ENCODE measurements around the gene TEAD4.

The TEAD4 gene

GRCh38 chr12:3055704-3056467 lies 96.7 kb downstream of the TEAD4 start:
- H3K27ac ChIP-seq (ENCODE audit: low read depth, low read length) = no peak overlapping the region

GRCh38 chr12:3061059-3061458 lies 101.9 kb downstream of the TEAD4 start:
- no peak overlapping the region for H3K4me3 ChIP-seq (ENCODE audit: insufficient read depth, low read length, poor library complexity, severe bottlenecking)
- H4K20me1 ChIP-seq (ENCODE audit: low read depth, low read length) = no peaks in the 10 kb centered on the region
- H3K79me2 ChIP-seq (ENCODE audit: insufficient read depth, low read length) = no peaks in the 10 kb centered on the region
- no peaks in the 10 kb centered on the region for H3K9me2 ChIP-seq (replicated peaks; ENCODE audit: insufficient read depth, low read length)
- H3K9me3 ChIP-seq (ENCODE audit: insufficient read depth, low read length) = peaks cover 4% of the 10 kb centered on the region; the same call in 1 of the 2 replicates
- no peaks in the 10 kb centered on the region for H3K36me3 ChIP-seq (ENCODE audit: low read length)
- H3K27ac ChIP-seq (ENCODE audit: low read depth, low read length) = no peak overlapping the region
- TF ChIP-seq CTCF (IDR thresholded peaks at IDR 0.05; ENCODE audit: insufficient read depth, low read length, poor library complexity, severe bottlenecking) (no peak), EZH2phosphoT487 (conservative IDR thresholded peaks at IDR 0.05; ENCODE audit: low read length) (no peak)
- no peak overlapping the region for H3K4me2 ChIP-seq (ENCODE audit: low read depth, low read length, poor library complexity, severe bottlenecking)
- no peaks in the 10 kb centered on the region; the same call in 1 of the 2 replicates for H3K27me3 ChIP-seq (ENCODE audit: low read length)
- H3K9ac ChIP-seq (ENCODE audit: low read length) = no peak overlapping the region
- no peaks in the 10 kb centered on the region for H3F3A ChIP-seq (ENCODE audit: insufficient read depth)
- H2AFZ ChIP-seq (ENCODE audit: low read depth, low read length, severe bottlenecking) = no peak overlapping the region

More at GRCh38 chr12:3055704-3056467, 96.7 kb downstream of the TEAD4 start:
- no peaks in the 10 kb centered on the region for H3K9me3 ChIP-seq (ENCODE audit: insufficient read depth, low read length)
- H3K9me2 ChIP-seq (replicated peaks; ENCODE audit: insufficient read depth, low read length) = no peaks in the 10 kb centered on the region
- H3K27me3 ChIP-seq (ENCODE audit: low read length) = no peaks in the 10 kb centered on the region
- no peaks in the 10 kb centered on the region for H4K20me1 ChIP-seq (ENCODE audit: low read depth, low read length)
- no peaks in the 10 kb centered on the region for H3F3A ChIP-seq (ENCODE audit: insufficient read depth)
- no peak overlapping the region for H3K4me2 ChIP-seq (ENCODE audit: low read depth, low read length, poor library complexity, severe bottlenecking)
- no peak overlapping the region for H3K4me3 ChIP-seq (ENCODE audit: insufficient read depth, low read length, poor library complexity, severe bottlenecking)
- H3K79me2 ChIP-seq (ENCODE audit: insufficient read depth, low read length) = no peaks in the 10 kb centered on the region
- no peaks in the 10 kb centered on the region for H3K36me3 ChIP-seq (ENCODE audit: low read length)
- TF ChIP-seq EZH2phosphoT487 (conservative IDR thresholded peaks at IDR 0.05; ENCODE audit: low read length) = no peak
- no peak for TF ChIP-seq CTCF (IDR thresholded peaks at IDR 0.05; ENCODE audit: insufficient read depth, low read length, poor library complexity, severe bottlenecking)
- H2AFZ ChIP-seq (ENCODE audit: low read depth, low read length, severe bottlenecking) = no peak overlapping the region
- no peak overlapping the region for H3K9ac ChIP-seq (ENCODE audit: low read length)

GRCh38 chr12:3061501-3062215 lies 102.5 kb downstream of the TEAD4 start:
- TF ChIP-seq EZH2phosphoT487 (conservative IDR thresholded peaks at IDR 0.05; ENCODE audit: low read length) = no peak
- TF ChIP-seq CTCF (IDR thresholded peaks at IDR 0.05; ENCODE audit: insufficient read depth, low read length, poor library complexity, severe bottlenecking) = no peak
- Histone ChIP-seq H3K9me2 (replicated peaks; ENCODE audit: insufficient read depth, low read length) (no peaks in the 10 kb centered on the region), H3K9me3 (ENCODE audit: insufficient read depth, low read length) (peaks cover 4% of the 10 kb centered on the region; the same call in 1 of the 2 replicates), H4K20me1 (ENCODE audit: low read depth, low read length) (no peaks in the 10 kb centered on the region), H2AFZ (ENCODE audit: low read depth, low read length, severe bottlenecking) (no peak overlapping the region), H3K27me3 (ENCODE audit: low read length) (no peaks in the 10 kb centered on the region; the same call in 1 of the 2 replicates), H3K36me3 (ENCODE audit: low read length) (no peaks in the 10 kb centered on the region), H3K4me2 (ENCODE audit: low read depth, low read length, poor library complexity, severe bottlenecking) (no peak overlapping the region), H3K9ac (ENCODE audit: low read length) (no peak overlapping the region), H3K27ac (ENCODE audit: low read depth, low read length) (no peak overlapping the region), H3F3A (ENCODE audit: insufficient read depth) (no peaks in the 10 kb centered on the region), H3K79me2 (ENCODE audit: insufficient read depth, low read length) (no peaks in the 10 kb centered on the region), H3K4me3 (ENCODE audit: insufficient read depth, low read length, poor library complexity, severe bottlenecking) (no peak overlapping the region)
